Right renal pelvis (tissue), 4 donors: ENCODE measurements around the gene CALCR. TPM values are rescaled to one million over a fixed set of nuclear protein-coding genes. Genes with fewer than 3 reads are reported as not detected.
"Not testable (repeated sequence)": the region's sequence is repeated elsewhere in the genome, so short reads cannot be mapped to it uniquely, and the experiment has no call there.

Experiments used
- DNase-seq, 4 donors: peaks; one replicate each; pipeline ENCODE4 v3.0.0-alpha.2; 2013; ENCODE audit warnings: low read depth in 4 of 4, low spot score in 3 of 4, missing footprints in 1 of 4
- polyA plus RNA-seq, 4 donors: library from polyadenylated mRNA; unstranded; fragments of 120-200 nt; gene quantifications; one replicate each; pipeline ENCODE4 v1.2.1, GENCODE V29; 2013; ENCODE audit not compliant: insufficient read length in 4 of 4

The CALCR gene
- polyA plus RNA-seq, 4 donors, result 0.51 to 1.5 (median 1.1) TPM

GRCh38 chr7:93562936-93563335 is 11.6 kb downstream of the CALCR start:
- DNase-seq, result no peak

- no peak for DNase-seq
Measured at GRCh38 chr7:93562106-93562505, 12.4 kb downstream of the CALCR start.

- DNase-seq, result no peak
Measured at GRCh38 chr7:93559639-93560491, 14.7 kb downstream of the CALCR start.

DNA sequence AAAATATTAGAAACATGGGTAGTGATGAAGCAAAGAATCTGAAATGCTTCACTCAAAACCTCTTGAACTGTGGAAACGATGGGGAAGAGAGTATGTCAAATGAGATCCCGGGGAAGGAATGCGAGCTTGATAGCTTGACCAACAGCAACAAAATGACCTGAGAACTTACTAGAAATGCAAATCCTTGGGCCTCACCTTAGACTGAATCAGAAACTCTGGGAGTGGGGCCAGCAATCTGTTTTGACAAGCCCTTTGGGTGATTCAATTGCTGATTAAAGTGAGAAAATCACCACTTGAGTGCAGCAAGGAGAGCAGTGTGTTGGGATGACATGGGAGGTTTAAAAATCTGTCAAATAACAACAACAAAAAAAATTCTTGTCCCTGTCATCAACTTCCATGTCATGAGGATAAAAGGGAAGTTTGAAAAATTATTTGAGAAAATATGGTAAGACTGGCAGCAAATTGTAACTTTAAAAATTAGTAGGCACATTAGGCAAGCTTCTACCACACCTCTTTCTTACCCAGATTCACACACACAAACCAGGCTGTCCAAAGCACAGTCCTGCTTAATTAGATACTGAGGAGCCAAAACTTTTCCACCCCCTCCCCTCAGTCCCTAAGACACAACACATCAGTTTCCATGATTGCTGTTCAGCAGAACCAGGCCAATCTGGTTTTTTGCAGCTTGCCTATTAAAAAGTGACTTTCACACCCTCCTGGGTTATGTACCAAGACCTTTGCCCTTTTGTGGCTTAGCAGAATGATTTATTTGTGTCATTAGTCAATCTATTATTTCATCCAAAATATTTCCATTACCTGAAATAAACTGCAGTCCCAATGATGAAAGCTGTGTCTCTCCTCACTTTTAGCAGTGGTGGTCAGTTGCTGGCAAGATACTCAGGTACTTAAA is 15.6 kb downstream of the CALCR start:
- DNase-seq, result no peak

GRCh38 chr7:93551931-93552330 is 22.6 kb downstream of the CALCR start:
- no peak for DNase-seq

DNA sequence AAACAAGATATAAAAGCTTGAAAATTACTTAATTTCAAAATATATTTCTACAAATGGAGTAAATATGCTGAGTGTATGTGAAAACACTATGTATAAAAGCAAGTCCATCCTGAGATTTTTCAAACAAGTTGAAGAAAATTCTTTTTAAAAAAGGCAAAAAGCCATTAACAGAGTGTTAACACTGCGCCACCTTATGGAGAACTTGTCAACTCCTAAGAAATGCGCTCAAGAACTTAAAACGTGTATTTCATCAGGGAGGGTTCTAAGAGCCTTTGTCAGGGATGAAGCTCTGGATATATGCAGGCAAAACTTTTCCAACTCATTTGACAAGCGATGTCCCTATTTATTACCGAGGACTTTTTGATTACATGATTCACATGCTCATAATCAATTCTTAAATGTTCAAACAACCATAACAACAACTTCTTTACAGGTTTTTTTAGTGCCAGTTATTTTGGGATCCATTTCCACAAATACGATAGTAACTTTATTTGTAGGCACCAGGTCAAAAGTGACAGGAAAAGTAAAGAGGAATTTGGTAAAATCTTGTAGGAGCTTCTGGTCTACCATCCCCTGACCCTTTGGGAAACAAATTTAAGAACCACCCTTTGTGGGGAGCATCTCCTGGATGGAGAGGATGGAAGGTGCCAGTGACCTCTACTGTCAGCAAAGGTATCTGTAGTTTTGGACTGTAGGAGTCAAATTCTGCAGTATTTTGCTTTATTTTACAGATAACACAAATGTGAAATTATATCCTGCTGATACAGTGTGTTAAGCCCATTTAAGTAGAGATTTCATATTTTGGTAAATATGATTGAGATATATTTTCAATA is 23.2 kb downstream of the CALCR start:
- no peak for DNase-seq

DNA sequence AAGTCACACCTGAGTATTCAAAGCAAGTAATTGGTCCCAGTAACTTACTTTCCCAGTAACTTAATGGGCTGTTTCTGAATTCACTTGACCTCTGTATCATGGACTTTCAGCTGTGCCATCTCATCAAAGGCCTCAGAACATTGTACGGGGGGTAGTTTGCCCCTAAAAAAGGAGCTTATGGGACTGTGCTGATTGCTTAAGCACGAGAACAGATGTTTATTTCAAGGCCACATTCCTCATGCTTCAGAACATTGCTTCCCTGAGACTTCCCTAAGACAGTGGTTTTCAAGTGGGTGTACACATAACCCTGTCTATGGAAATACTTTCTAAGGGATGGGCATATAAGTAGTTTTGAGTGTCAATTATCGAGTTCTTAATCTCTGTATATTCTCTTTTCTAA is 26.8 kb downstream of the CALCR start:
- DNase-seq, result no peak

DNA sequence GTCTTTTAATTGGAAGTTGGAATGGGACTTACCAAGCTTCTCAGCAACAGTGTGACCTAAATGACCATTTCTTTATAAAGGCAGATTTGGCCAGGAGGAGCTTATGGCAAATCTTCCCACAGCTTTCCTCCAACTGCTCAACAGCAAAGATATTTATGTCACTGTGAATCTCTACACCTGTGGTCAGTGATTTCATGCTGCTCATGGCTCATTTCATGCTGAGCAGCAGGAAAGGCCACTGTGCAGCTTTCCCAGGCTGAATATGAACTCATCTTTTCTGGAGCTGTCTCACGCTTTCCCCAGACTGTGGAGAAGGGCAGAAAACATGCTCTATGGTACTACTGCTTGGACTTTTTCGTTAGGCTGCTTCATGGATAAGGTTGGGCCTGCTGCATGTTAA is 29.8 kb downstream of the CALCR start:
- no peak for DNase-seq

GRCh38 chr7:93538061-93538460 is 36.5 kb downstream of the CALCR start:
- no peak for DNase-seq

DNA sequence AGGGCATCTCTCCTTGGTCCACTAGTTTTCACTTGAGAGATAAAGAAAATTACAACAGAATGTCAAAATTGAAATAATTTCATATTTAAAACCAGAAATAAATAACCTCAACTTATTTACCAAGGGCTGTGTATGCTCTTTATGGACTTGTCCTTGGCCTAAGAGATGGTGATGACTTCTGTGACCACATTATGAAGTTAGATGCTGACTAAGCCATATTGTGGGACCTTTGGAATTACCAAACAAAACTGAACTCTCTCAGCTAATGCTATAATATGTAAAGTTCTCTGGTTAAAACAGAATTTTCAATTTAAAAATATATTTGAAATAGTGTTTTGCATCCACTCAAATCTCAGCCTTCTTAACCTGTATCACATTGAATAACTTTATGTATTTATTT is 38.9 kb downstream of the CALCR start:
- no peak for DNase-seq

DNA sequence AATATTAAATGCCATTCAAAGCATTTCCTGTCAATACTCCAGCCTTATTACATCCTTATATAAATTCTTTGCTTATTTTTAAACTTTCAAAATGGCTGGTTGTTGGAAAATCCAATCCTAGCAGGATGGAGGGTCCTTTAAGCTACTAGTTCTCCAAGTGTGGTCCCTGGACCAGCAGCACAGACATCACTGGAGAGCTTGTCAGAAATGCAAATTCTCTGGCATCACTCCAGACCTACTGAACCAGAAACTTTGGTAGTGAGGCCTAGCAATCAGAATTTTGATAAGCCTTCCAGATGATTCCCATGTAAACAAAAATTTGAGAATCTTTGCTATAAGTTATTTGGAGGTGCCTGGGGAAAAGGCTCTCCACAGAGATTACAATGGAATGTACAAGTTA is 43.8 kb downstream of the CALCR start:
- no peak for DNase-seq

- DNase-seq, result no peak
Measured at GRCh38 chr7:93516834-93517233, 57.7 kb downstream of the CALCR start.

- no peak for DNase-seq
Measured at GRCh38 chr7:93515144-93515543, 59.4 kb downstream of the CALCR start.

GRCh38 chr7:93509303-93509702 is 65.2 kb downstream of the CALCR start:
- no peak for DNase-seq

GRCh38 chr7:93503088-93503487 is 71.4 kb downstream of the CALCR start:
- no peak for DNase-seq

GRCh38 chr7:93491860-93492259 is 82.7 kb downstream of the CALCR start:
- DNase-seq, result not testable (repeated sequence)

- no peak for DNase-seq
Measured at GRCh38 chr7:93476491-93477344, 97.8 kb downstream of the CALCR start.

GRCh38 chr7:93475811-93476210 is 98.7 kb downstream of the CALCR start:
- no peak for DNase-seq

- DNase-seq, result no peak
Measured at GRCh38 chr7:93471456-93471855, 103.1 kb downstream of the CALCR start.

- no peak for DNase-seq
Measured at GRCh38 chr7:93463764-93464163, 110.8 kb downstream of the CALCR start.
